Activated CD4-positive, alpha-beta memory T cell treated with anti-CD3 and anti-CD28 coated beads for 36 hours (primary cell): ENCODE data around the gene VWA3A. TPM values are rescaled to one million over a fixed set of nuclear protein-coding genes. Genes with fewer than 3 reads are reported as not detected.
"Not testable (repeated sequence)": the region's sequence is repeated elsewhere in the genome, so short reads cannot be mapped to it uniquely, and the experiment has no call there.

Experiments
- CTCF ChIA-PET: fragments of 350-600 bp; sonication (Branson Sonifier 250); formaldehyde crosslinking; loops from one replicate; lab custom pipeline; 2021; ENCODE audit warnings: antibody characterized with exemption, inconsistent platforms; lab: Charles Lee
- POLR2A ChIA-PET: fragments of 350-600 bp; sonication (Branson Sonifier 250); formaldehyde crosslinking; loops from one replicate; lab custom pipeline; 2021; ENCODE audit warnings: antibody characterized with exemption; lab: Charles Lee
- DNase-seq: peaks from one replicate; pipeline ENCODE4 v3.0.0-alpha.2; 2020
- H3K27ac Mint-ChIP-seq: one replicate; pipeline ENCODE4 v1.8.0; 2021; ENCODE audit warnings: mixed read lengths
- H3K27me3 Mint-ChIP-seq: one replicate; pipeline ENCODE4 v1.8.0; 2021; ENCODE audit warnings: mixed read lengths
- H3K36me3 Mint-ChIP-seq: one replicate; pipeline ENCODE4 v1.8.0; 2021; ENCODE audit warnings: mixed read lengths
- H3K4me1 Mint-ChIP-seq: one replicate; pipeline ENCODE4 v1.8.0; 2021; ENCODE audit warnings: low read depth, mixed read lengths
- H3K4me3 Mint-ChIP-seq: one replicate; pipeline ENCODE4 v1.8.0; 2021; ENCODE audit warnings: mild to moderate bottlenecking, mixed read lengths
- H3K9me3 Mint-ChIP-seq: one replicate; pipeline ENCODE4 v1.8.0; 2021; ENCODE audit warnings: mixed read lengths
- intact Hi-C: fragments of 100-400 bp; cut with micrococcal nuclease; formaldehyde crosslinking; loops from one replicate; pipeline ENCODE4 v1.15.1; 2023
- total RNA-seq, 2 experiments: library from RNA; stranded (reverse); gene quantifications; one replicate each; pipeline ENCODE4 v1.2.3, GENCODE V29; 2021

Gene VWA3A
- total RNA-seq, 2 experiments from 2014 or later: 0.05 TPM; not detected in 1

- CTCF ChIA-PET: no interaction called here
- POLR2A ChIA-PET: no interaction called here
- Mint-ChIP-seq H3K36me3 (no peaks in the 10 kb centered on the region), H3K27me3 (peaks cover 2% of the 10 kb centered on the region), H3K27ac (no peak overlapping the region), H3K9me3 (no peaks in the 10 kb centered on the region), H3K4me3 (no peak overlapping the region), H3K4me1 (no peaks in the 10 kb centered on the region)
- intact Hi-C loops: no loop called here
- DNase-seq: no peak
These were observed 52.2 kb downstream of the VWA3A start for GRCh38 chr16:22144520-22144919.

- Mint-ChIP-seq H3K27me3 (no peaks in the 10 kb centered on the region), H3K4me1 (no peaks in the 10 kb centered on the region), H3K36me3 (no peaks in the 10 kb centered on the region), H3K27ac (no peak overlapping the region), H3K4me3 (no peak overlapping the region), H3K9me3 (no peaks in the 10 kb centered on the region)
- ChIA-PET CTCF (no interaction called here), POLR2A (no interaction called here)
- no peak for DNase-seq
- intact Hi-C loops: no loop called here
These were observed 55.5 kb downstream of the VWA3A start for GRCh38 chr16:22147853-22148252.

- Mint-ChIP-seq H3K4me1 (no peaks in the 10 kb centered on the region), H3K27ac (no peak overlapping the region), H3K27me3 (no peaks in the 10 kb centered on the region), H3K4me3 (no peak overlapping the region), H3K9me3 (no peaks in the 10 kb centered on the region), H3K36me3 (no peaks in the 10 kb centered on the region)
- intact Hi-C loops: no loop called here
- ChIA-PET CTCF (no interaction called here), POLR2A (no interaction called here)
- no peak for DNase-seq
These were observed 59.1 kb downstream of the VWA3A start for GRCh38 chr16:22151246-22151998.

GRCh38 chr16:22152316-22152715 is 60.0 kb downstream of the VWA3A start:
- no peaks in the 10 kb centered on the region for H3K27me3 Mint-ChIP-seq

DNA sequence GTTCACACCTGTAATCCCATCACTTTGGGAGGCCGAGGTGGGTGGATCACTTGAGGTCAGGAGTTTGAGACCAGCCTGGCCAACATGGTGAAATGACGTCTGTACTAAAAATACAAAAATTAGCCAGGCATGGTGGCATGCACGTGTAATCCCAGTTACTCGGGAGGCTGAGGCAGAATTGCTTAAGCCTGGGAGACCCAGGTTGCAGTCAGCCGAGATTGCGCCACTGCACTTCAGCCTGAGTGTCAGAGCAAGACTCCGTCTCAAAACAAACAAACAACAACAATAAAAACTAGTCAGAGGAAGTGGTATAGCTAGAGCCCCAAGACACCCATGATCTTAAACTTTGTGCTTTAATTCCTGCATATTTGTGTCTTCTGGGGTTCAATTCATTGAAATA is 60.7 kb downstream of the VWA3A start:
- DNase-seq, H3K4me3 Mint-ChIP-seq, H3K27me3 Mint-ChIP-seq, CTCF ChIA-PET, H3K4me1 Mint-ChIP-seq, H3K9me3 Mint-ChIP-seq, POLR2A ChIA-PET, H3K36me3 Mint-ChIP-seq, H3K27ac Mint-ChIP-seq, intact Hi-C loops: not testable (repeated sequence)

More at GRCh38 chr16:22152316-22152715, 60.0 kb downstream of the VWA3A start:
- Mint-ChIP-seq H3K27ac (no peak overlapping the region), H3K9me3 (no peaks in the 10 kb centered on the region), H3K36me3 (no peaks in the 10 kb centered on the region), H3K4me3 (no peak overlapping the region), H3K4me1 (no peaks in the 10 kb centered on the region)
- ChIA-PET CTCF (no interaction called here), POLR2A (no interaction called here)
- DNase-seq: no peak
- intact Hi-C loops: no loop called here

GRCh38 chr16:22161401-22161800 is 69.1 kb downstream of the VWA3A start:
- Mint-ChIP-seq H3K4me3 (no peak overlapping the region), H3K4me1 (peaks cover 2% of the 10 kb centered on the region), H3K36me3 (no peaks in the 10 kb centered on the region), H3K27me3 (peaks cover 5% of the 10 kb centered on the region), H3K27ac (no peak overlapping the region), H3K9me3 (no peaks in the 10 kb centered on the region)
- ChIA-PET CTCF (no interaction called here), POLR2A (no interaction called here)
- intact Hi-C loops: no loop called here
- DNase-seq: no peak

- no peak within 1 kb of the TSS for H3K4me3 Mint-ChIP-seq
- intact Hi-C loops: no loop called here
These were observed 69.8 kb downstream of the VWA3A start, which contains the start of gene SDR42E2 for GRCh38 chr16:22161999-22162655. Gene SDR42E2 (plus strand): TSS chr16:22162506. CDS start chr16:22165583, 3,077 bp downstream.

GRCh38 chr16:22162656-22163009 is 70.3 kb downstream of the VWA3A start:
- Mint-ChIP-seq H3K27ac (no peak overlapping the region), H3K9me3 (no peaks in the 10 kb centered on the region), H3K4me3 (no peak overlapping the region), H3K27me3 (peaks cover 5% of the 10 kb centered on the region), H3K4me1 (peaks cover 2% of the 10 kb centered on the region), H3K36me3 (no peaks in the 10 kb centered on the region)
- intact Hi-C loops: no loop called here
- ChIA-PET POLR2A (no interaction called here), CTCF (no interaction called here)
- no peak for DNase-seq

More at GRCh38 chr16:22161999-22162655, 69.8 kb downstream of the VWA3A start, which contains the start of gene SDR42E2:
- Mint-ChIP-seq H3K9me3 (no peaks in the 10 kb centered on the region), H3K4me1 (peaks cover 2% of the 10 kb centered on the region), H3K27me3 (peaks cover 5% of the 10 kb centered on the region), H3K36me3 (no peaks in the 10 kb centered on the region), H3K27ac (no peak within 1 kb of the TSS)
- peak; percentile 51 for DNase-seq
- CTCF ChIA-PET: no interaction called here
- POLR2A ChIA-PET: no interaction called here

DNA sequence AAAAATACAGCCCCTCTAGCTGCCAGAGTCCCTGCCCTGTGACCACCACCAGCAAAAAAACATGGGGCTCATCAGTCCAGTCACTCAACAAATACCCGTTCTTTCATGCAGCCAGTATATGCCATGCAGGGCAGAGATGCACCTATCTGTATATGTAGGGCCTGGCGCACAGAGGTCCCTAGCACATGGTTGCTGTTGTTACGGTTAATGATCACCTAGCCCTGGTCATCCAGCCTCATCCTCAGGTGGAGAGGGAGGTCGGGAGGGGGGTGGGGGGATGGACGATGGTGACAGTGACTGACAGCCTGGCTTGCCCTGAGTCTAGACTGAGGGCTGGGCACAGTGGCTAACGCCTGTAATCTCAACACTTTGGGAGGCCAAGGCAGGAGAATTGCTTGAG is 71.5 kb downstream of the VWA3A start:
- ChIA-PET POLR2A (no interaction called here), CTCF (no interaction called here)
- H3K27ac Mint-ChIP-seq: no peak overlapping the region
- no peak overlapping the region for H3K4me3 Mint-ChIP-seq
- intact Hi-C loops: no loop called here
- no peak for DNase-seq
- no peaks in the 10 kb centered on the region for H3K9me3 Mint-ChIP-seq
- peaks cover 2% of the 10 kb centered on the region for H3K4me1 Mint-ChIP-seq
- H3K36me3 Mint-ChIP-seq: no peaks in the 10 kb centered on the region
- peaks cover 5% of the 10 kb centered on the region for H3K27me3 Mint-ChIP-seq

- peaks cover 5% of the 10 kb centered on the region for H3K27me3 Mint-ChIP-seq
- H3K4me3 Mint-ChIP-seq: no peak overlapping the region
- peaks cover 2% of the 10 kb centered on the region for H3K4me1 Mint-ChIP-seq
- no peak overlapping the region for H3K27ac Mint-ChIP-seq
- no peaks in the 10 kb centered on the region for H3K36me3 Mint-ChIP-seq
- CTCF ChIA-PET: no interaction called here
- H3K9me3 Mint-ChIP-seq: no peaks in the 10 kb centered on the region
- DNase-seq: no peak
- intact Hi-C loops: no loop called here
- POLR2A ChIA-PET: no interaction called here
These were observed 72.1 kb downstream of the VWA3A start for GRCh38 chr16:22164482-22164881.

DNA sequence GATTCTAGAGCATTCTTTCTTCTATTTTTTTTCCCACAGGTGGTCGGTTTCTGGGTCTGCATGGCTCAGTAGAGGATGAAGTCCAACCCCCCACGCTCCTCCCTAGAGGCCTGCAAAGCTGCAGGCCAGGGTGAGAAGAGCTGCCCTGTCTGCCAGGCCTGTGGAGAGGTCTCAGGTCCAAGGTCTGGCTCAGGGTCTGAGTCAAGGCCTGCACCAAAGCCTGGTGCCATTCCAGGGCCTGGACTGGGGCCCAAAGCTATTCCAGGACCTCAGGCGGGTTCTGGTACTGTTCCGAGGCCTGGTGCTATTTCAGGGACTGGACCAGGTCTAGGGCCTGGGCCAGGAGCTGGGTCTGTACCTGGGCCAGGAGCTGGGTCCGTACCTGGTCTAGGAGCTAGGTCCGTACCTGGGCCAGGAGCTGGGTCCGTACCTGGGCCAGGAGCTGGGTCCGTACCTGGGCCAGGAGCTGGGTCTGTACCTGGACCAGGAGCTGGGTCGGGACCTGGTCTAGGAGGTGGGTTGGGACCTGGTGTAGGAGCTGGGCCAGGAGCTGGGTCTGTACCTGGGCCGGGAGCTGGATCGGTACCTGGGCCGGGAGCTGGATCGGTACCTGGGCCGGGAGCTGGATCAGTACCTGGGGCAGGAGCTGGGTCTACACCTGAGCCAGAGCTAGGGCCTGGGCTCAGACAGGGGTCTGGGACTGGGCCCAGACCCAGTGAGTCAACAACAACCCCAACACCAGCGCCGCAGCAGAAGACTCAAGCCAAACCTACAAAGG is 73.4 kb downstream of the VWA3A start:
- H3K36me3 Mint-ChIP-seq: no peaks in the 10 kb centered on the region
- intact Hi-C loops: no loop called here
- ChIA-PET POLR2A (no interaction called here), CTCF (interaction anchor here (0.7 kb wide), 1 partner anchor 88 kb away, joined by 3 read pairs; no protein-coding TSS in a partner anchor)
- no peaks in the 10 kb centered on the region for H3K9me3 Mint-ChIP-seq
- H3K4me3 Mint-ChIP-seq: no peak overlapping the region
- no peak for DNase-seq
- H3K27ac Mint-ChIP-seq: no peak overlapping the region
- peaks cover 5% of the 10 kb centered on the region for H3K27me3 Mint-ChIP-seq
- peaks cover 2% of the 10 kb centered on the region for H3K4me1 Mint-ChIP-seq

- no peak overlapping the region for H3K27ac Mint-ChIP-seq
- CTCF ChIA-PET: no interaction called here
- no peak overlapping the region for H3K4me3 Mint-ChIP-seq
- no peaks in the 10 kb centered on the region for H3K4me1 Mint-ChIP-seq
- intact Hi-C loops: no loop called here
- H3K27me3 Mint-ChIP-seq: no peaks in the 10 kb centered on the region
- DNase-seq: no peak
- no peaks in the 10 kb centered on the region for H3K36me3 Mint-ChIP-seq
- POLR2A ChIA-PET: no interaction called here
- H3K9me3 Mint-ChIP-seq: no peaks in the 10 kb centered on the region
These were observed 79.6 kb downstream of the VWA3A start for GRCh38 chr16:22171953-22172352.
